Liver (tissue), 9 donors: ENCODE data around the gene VEPH1. TPM values are rescaled to one million over a fixed set of nuclear protein-coding genes. Genes with fewer than 3 reads are reported as not detected.

ENCODE experiments used
- DNase-seq: peaks from one replicate; pipeline ENCODE4 v3.0.0-alpha.2; 2017; ENCODE audit warnings: low spot score
- H3K27ac ChIP-seq, 2 donors: one replicate each; pipeline ENCODE4 v1.7.0; 2013; ENCODE audit warnings: inconsistent platforms in 2 of 2, low read length in 2 of 2, control low read depth in 1 of 2, low read depth in 1 of 2, mild to moderate bottlenecking in 1 of 2
- H3K27me3 ChIP-seq, 4 donors: one replicate each; pipeline versions ENCODE4 v1.6.1 to v1.7.0; 2013; ENCODE audit warnings: low read length in 3 of 4, inconsistent platforms in 1 of 4, mild to moderate bottlenecking in 1 of 4, moderate library complexity in 1 of 4; ENCODE audit not compliant: control insufficient read depth in 4 of 4, insufficient read depth in 4 of 4
- H3K36me3 ChIP-seq, 4 donors: one replicate each; pipeline versions ENCODE4 v1.6.1 to v1.7.0; 2013; ENCODE audit warnings: low read length in 3 of 4, mild to moderate bottlenecking in 3 of 4, low read depth in 1 of 4, moderate library complexity in 1 of 4; ENCODE audit not compliant: control insufficient read depth in 4 of 4, insufficient read depth in 3 of 4
- H3K4me1 ChIP-seq, 4 donors: one replicate each; pipeline versions ENCODE4 v1.6.1 to v1.7.0; 2013; ENCODE audit warnings: low read length in 3 of 4, mild to moderate bottlenecking in 3 of 4, moderate library complexity in 1 of 4; ENCODE audit not compliant: control insufficient read depth in 4 of 4, insufficient read depth in 4 of 4
- H3K4me3 ChIP-seq, 3 donors: one replicate each; pipeline versions ENCODE4 v1.6.1 to v1.7.0; 2013; ENCODE audit warnings: low read length in 3 of 3, control low read depth in 1 of 3, low read depth in 1 of 3, mild to moderate bottlenecking in 1 of 3
- H3K9ac ChIP-seq, 2 donors: one replicate each; pipeline ENCODE4 v1.7.0; 2013; ENCODE audit warnings: low read length in 2 of 2, mild to moderate bottlenecking in 2 of 2, moderate library complexity in 2 of 2, control low read depth in 1 of 2, low read depth in 1 of 2
- H3K9me3 ChIP-seq, 4 donors: one replicate each; pipeline versions ENCODE4 v1.6.1 to v1.7.0; 2013; ENCODE audit warnings: low read length in 3 of 4; ENCODE audit not compliant: control insufficient read depth in 4 of 4
- EGR1 ChIP-seq, 2 donors: IDR thresholded peaks; 2 replicates each; pipeline ENCODE4 v1.6.1; 2016 to 2018; ENCODE audit warnings: antibody characterized with exemption in 2 of 2, low read depth in 2 of 2
- FOXA1 ChIP-seq: IDR thresholded peaks from 2 replicates; pipeline ENCODE4 v1.6.1; 2016; ENCODE audit warnings: antibody characterized with exemption
- FOXA2 ChIP-seq: IDR thresholded peaks from 2 replicates; pipeline ENCODE4 v1.6.1; 2016; ENCODE audit warnings: antibody characterized with exemption
- GABPA ChIP-seq, 2 donors: IDR thresholded peaks in 1 of 2; conservative IDR thresholded peaks in 1 of 2; 2 replicates each; pipeline ENCODE4 v1.6.1; 2016; ENCODE audit warnings: antibody characterized with exemption in 2 of 2, mild to moderate bottlenecking in 1 of 2, moderate library complexity in 1 of 2
- HNF4A ChIP-seq, 2 donors: conservative IDR thresholded peaks; 2 replicates each; pipeline ENCODE4 v1.6.1; 2016; ENCODE audit warnings: antibody characterized with exemption in 2 of 2, mild to moderate bottlenecking in 2 of 2
- HNF4G ChIP-seq: IDR thresholded peaks from 2 replicates; pipeline ENCODE4 v1.6.1; 2016; ENCODE audit warnings: antibody characterized with exemption
- JUND ChIP-seq, 2 donors: IDR thresholded peaks; 2 replicates each; pipeline ENCODE4 v1.6.1; 2016; ENCODE audit warnings: antibody characterized with exemption in 2 of 2
- RAD21 ChIP-seq, 2 donors: IDR thresholded peaks; 2 replicates each; pipeline ENCODE4 v1.6.1; 2016; ENCODE audit warnings: antibody characterized with exemption in 2 of 2, mild to moderate bottlenecking in 2 of 2
- RXRA ChIP-seq, 2 donors: IDR thresholded peaks; 2 replicates each; pipeline ENCODE4 v1.6.1; 2017 to 2018; ENCODE audit warnings: antibody characterized with exemption in 2 of 2, mild to moderate bottlenecking in 1 of 2
- SP1 ChIP-seq: IDR thresholded peaks from 2 replicates; pipeline ENCODE4 v1.6.1; 2018; ENCODE audit warnings: antibody characterized with exemption, mild to moderate bottlenecking
- TAF1 ChIP-seq: conservative IDR thresholded peaks from 2 replicates; pipeline ENCODE4 v1.6.1; 2016; ENCODE audit warnings: antibody characterized with exemption, mild to moderate bottlenecking
- YY1 ChIP-seq: IDR thresholded peaks from 2 replicates; pipeline ENCODE4 v1.6.1; 2016; ENCODE audit warnings: antibody characterized with exemption, mild to moderate bottlenecking
- WGBS: extraction: QIAGEN DNeasy Blood & Tissue Kit; methylation state at CpG from one replicate; pipeline ENCODE4 v1.1.7; 2013; 5-methylcytosine and 5-hydroxymethylcytosine counted together
- polyA plus RNA-seq, 2 donors: library from polyadenylated mRNA; stranded (reverse) in 1 of 2; unstranded in 1 of 2; fragments of 200-250 nt in 1 of 2; fragments of >200 nt in 1 of 2; fragmentation: Nextera tagmentation in 1 of 2; extraction: Ambion mirVana in 1 of 2; gene quantifications; one replicate each; pipeline versions ENCODE4 v1.2.1 to v1.2.3, GENCODE V29; 2013 to 2015
- total RNA-seq, 2 donors: library from RNA; depleted of rRNA; stranded (reverse); fragments of >200 nt; gene quantifications; one replicate each; pipeline ENCODE4 v1.2.3, GENCODE V29; 2014
- TF ChIP-seq, protein P1 (sequence below): fragments of 150-350 bp; IDR thresholded peaks from 2 replicates; pipeline ENCODE4 v1.5.1; 2017; ENCODE audit warnings: improper control_type of control experiment, low read depth, low read length; ENCODE audit not compliant: missing input control
- TF ChIP-seq, protein P2 (sequence below): IDR thresholded peaks from 2 replicates; pipeline ENCODE4 v1.6.1; 2016; ENCODE audit warnings: antibody characterized with exemption
- TF ChIP-seq, protein P3 (sequence below): IDR thresholded peaks from 2 replicates; pipeline ENCODE4 v1.6.1; 2016; ENCODE audit warnings: antibody characterized with exemption
- TF ChIP-seq, protein P4 (sequence below): IDR thresholded peaks from 2 replicates; pipeline ENCODE4 v1.6.1; 2016; ENCODE audit warnings: antibody characterized with exemption
- TF ChIP-seq, protein P5 (sequence below): IDR thresholded peaks from 2 replicates; pipeline ENCODE4 v1.6.1; 2016; ENCODE audit warnings: antibody characterized with exemption, mild to moderate bottlenecking
- donor health status: healthy.
- donor health status: healthy.
- donor health status: healthy.
- donor health status: healthy.
- donor health status: healthy.

VEPH1 gene
- total and polyA plus RNA-seq, 4 donors = 0.60 to 3.3 (median 1.2) TPM

DNA sequence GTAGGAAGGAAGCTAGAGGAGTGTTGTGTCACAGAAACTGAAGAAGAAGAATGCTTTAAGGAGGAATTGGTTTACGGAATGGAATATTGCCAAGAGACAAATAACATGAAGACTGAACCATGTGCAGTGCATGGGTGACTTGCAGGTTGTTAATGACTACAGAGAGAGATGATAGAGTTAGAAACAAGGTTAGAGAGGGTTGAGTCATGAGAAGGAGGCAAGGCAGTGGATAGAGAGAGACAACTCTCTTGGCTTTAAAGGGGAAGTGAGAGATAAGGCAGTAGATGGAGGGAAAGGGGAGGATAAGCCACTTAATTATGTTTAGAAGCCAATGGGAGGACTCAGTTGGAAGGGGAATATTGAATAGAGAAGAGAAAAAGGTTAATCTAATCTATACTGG, 224.0 kb downstream of the VEPH1 start:
- Histone ChIP-seq H3K9ac (no peak overlapping the region), H3K36me3 (no peaks in the 10 kb centered on the region)
- 98% methylated on average over 1 of the region's 1 CpG for WGBS

DNA sequence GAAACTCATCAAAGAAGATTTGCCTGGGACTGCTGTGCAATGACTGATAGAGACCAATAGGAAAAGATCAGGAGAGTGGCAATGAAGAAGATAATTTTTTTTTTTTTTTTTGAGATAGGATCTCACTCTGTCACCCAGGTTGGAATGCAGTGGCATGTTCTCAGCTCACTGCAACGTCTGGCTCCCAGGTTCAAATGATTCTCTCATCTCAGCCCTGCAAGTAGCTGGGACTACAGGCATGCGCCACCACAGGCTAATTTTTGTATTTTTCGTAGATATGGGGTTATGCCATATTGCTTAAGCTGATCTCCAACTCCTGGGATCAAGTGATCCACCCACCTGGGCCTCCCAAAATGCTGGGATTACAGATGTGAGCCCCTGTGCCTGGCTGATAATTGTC, 226.4 kb downstream of the VEPH1 start:
- Histone ChIP-seq H3K36me3 (no peaks in the 10 kb centered on the region), H3K4me3 (no peak overlapping the region), H3K27ac (no peak overlapping the region), H3K9ac (no peak overlapping the region), H3K9me3 (no peaks in the 10 kb centered on the region), H3K27me3 (no peaks in the 10 kb centered on the region), H3K4me1 (no peaks in the 10 kb centered on the region)
- 83% methylated on average over 3 of the region's 3 CpGs for WGBS
- no peak for DNase-seq
- TF ChIP-seq SP1 = no peak
- TF ChIP-seq GABPA (IDR thresholded peaks at IDR 0.05 in 1 of 2, conservative IDR thresholded peaks at IDR 0.05 in 1 of 2) = no peak
- TF ChIP-seq JUND (IDR thresholded peaks at IDR 0.05) = no peak
- no peak for TF ChIP-seq RAD21 (IDR thresholded peaks at IDR 0.05)
- TF ChIP-seq YY1 = no peak
- TF ChIP-seq, protein P1, sequence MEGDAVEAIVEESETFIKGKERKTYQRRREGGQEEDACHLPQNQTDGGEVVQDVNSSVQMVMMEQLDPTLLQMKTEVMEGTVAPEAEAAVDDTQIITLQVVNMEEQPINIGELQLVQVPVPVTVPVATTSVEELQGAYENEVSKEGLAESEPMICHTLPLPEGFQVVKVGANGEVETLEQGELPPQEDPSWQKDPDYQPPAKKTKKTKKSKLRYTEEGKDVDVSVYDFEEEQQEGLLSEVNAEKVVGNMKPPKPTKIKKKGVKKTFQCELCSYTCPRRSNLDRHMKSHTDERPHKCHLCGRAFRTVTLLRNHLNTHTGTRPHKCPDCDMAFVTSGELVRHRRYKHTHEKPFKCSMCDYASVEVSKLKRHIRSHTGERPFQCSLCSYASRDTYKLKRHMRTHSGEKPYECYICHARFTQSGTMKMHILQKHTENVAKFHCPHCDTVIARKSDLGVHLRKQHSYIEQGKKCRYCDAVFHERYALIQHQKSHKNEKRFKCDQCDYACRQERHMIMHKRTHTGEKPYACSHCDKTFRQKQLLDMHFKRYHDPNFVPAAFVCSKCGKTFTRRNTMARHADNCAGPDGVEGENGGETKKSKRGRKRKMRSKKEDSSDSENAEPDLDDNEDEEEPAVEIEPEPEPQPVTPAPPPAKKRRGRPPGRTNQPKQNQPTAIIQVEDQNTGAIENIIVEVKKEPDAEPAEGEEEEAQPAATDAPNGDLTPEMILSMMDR = no peak
- TF ChIP-seq, protein P2, sequence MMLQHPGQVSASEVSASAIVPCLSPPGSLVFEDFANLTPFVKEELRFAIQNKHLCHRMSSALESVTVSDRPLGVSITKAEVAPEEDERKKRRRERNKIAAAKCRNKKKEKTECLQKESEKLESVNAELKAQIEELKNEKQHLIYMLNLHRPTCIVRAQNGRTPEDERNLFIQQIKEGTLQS = no peak
- no peak for TF ChIP-seq FOXA1
- TF ChIP-seq HNF4A (conservative IDR thresholded peaks at IDR 0.05) = no peak
- no peak for TF ChIP-seq FOXA2
- no peak for TF ChIP-seq RXRA (IDR thresholded peaks at IDR 0.05)
- no peak for TF ChIP-seq TAF1

More for the DNA sequence above, 224.0 kb downstream of the VEPH1 start:
- no peaks in the 10 kb centered on the region for H3K4me1 ChIP-seq
- no peak for TF ChIP-seq JUND (IDR thresholded peaks at IDR 0.05)
- TF ChIP-seq EGR1 (IDR thresholded peaks at IDR 0.05; ENCODE audit: low read depth in 2 of 2) = no peak
- TF ChIP-seq, protein P2 = no peak
- TF ChIP-seq, protein P3, sequence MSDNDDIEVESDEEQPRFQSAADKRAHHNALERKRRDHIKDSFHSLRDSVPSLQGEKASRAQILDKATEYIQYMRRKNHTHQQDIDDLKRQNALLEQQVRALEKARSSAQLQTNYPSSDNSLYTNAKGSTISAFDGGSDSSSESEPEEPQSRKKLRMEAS = no peak
- no peak for TF ChIP-seq TAF1
- no peak for TF ChIP-seq SP1
- no peak for TF ChIP-seq RAD21 (IDR thresholded peaks at IDR 0.05)
- TF ChIP-seq, protein P1 = no peak
- TF ChIP-seq, protein P4, sequence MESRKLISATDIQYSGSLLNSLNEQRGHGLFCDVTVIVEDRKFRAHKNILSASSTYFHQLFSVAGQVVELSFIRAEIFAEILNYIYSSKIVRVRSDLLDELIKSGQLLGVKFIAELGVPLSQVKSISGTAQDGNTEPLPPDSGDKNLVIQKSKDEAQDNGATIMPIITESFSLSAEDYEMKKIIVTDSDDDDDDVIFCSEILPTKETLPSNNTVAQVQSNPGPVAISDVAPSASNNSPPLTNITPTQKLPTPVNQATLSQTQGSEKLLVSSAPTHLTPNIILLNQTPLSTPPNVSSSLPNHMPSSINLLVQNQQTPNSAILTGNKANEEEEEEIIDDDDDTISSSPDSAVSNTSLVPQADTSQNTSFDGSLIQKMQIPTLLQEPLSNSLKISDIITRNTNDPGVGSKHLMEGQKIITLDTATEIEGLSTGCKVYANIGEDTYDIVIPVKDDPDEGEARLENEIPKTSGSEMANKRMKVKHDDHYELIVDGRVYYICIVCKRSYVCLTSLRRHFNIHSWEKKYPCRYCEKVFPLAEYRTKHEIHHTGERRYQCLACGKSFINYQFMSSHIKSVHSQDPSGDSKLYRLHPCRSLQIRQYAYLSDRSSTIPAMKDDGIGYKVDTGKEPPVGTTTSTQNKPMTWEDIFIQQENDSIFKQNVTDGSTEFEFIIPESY = no peak
- TF ChIP-seq HNF4G = no peak
- TF ChIP-seq GABPA (IDR thresholded peaks at IDR 0.05 in 1 of 2, conservative IDR thresholded peaks at IDR 0.05 in 1 of 2) = no peak
- TF ChIP-seq, protein P5, sequence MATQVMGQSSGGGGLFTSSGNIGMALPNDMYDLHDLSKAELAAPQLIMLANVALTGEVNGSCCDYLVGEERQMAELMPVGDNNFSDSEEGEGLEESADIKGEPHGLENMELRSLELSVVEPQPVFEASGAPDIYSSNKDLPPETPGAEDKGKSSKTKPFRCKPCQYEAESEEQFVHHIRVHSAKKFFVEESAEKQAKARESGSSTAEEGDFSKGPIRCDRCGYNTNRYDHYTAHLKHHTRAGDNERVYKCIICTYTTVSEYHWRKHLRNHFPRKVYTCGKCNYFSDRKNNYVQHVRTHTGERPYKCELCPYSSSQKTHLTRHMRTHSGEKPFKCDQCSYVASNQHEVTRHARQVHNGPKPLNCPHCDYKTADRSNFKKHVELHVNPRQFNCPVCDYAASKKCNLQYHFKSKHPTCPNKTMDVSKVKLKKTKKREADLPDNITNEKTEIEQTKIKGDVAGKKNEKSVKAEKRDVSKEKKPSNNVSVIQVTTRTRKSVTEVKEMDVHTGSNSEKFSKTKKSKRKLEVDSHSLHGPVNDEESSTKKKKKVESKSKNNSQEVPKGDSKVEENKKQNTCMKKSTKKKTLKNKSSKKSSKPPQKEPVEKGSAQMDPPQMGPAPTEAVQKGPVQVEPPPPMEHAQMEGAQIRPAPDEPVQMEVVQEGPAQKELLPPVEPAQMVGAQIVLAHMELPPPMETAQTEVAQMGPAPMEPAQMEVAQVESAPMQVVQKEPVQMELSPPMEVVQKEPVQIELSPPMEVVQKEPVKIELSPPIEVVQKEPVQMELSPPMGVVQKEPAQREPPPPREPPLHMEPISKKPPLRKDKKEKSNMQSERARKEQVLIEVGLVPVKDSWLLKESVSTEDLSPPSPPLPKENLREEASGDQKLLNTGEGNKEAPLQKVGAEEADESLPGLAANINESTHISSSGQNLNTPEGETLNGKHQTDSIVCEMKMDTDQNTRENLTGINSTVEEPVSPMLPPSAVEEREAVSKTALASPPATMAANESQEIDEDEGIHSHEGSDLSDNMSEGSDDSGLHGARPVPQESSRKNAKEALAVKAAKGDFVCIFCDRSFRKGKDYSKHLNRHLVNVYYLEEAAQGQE = no peak
- no peak for TF ChIP-seq HNF4A (conservative IDR thresholded peaks at IDR 0.05)
- H3K27me3 ChIP-seq = no peaks in the 10 kb centered on the region
- H3K27ac ChIP-seq = no peak overlapping the region
- H3K4me3 ChIP-seq = no peak overlapping the region
- no peak for DNase-seq
- no peaks in the 10 kb centered on the region for H3K9me3 ChIP-seq
